HepG2 (cell line): Measurements from ENCODE around the gene SSX2IP. TPM values are rescaled to one million over a fixed set of nuclear protein-coding genes. Genes with fewer than 3 reads are reported as not detected.

Source experiments
- BRCA1 ChIP-seq: sonication (generic); formaldehyde crosslinking; IDR thresholded peaks from 2 replicates; pipeline ENCODE4 v1.4.0; 2020; ENCODE audit warnings: missing genetic modification reagents
- EHMT2 ChIP-seq: fragments of 200-600 bp; sonication (generic); IDR thresholded peaks from 2 replicates; pipeline ENCODE4 v1.7.0; 2017; ENCODE audit warnings: antibody characterized with exemption, low read depth, low read length, borderline replicate concordance
- ETV6 ChIP-seq: sonication (generic); formaldehyde crosslinking; conservative IDR thresholded peaks from 2 replicates; pipeline ENCODE4 v1.4.0; 2020; ENCODE audit warnings: missing genetic modification reagents
- GZF1 ChIP-seq: sonication (generic); formaldehyde crosslinking; IDR thresholded peaks from 2 replicates; pipeline ENCODE4 v1.5.1; 2020; ENCODE audit warnings: mild to moderate bottlenecking, missing genetic modification reagents
- HIVEP1 ChIP-seq: sonication (generic); formaldehyde crosslinking; IDR thresholded peaks from 2 replicates; pipeline ENCODE4 v1.4.0; 2020; ENCODE audit warnings: mild to moderate bottlenecking, missing genetic modification reagents
- HMGXB3 ChIP-seq: sonication (generic); formaldehyde crosslinking; IDR thresholded peaks from 2 replicates; pipeline ENCODE4 v1.4.0; 2020; ENCODE audit warnings: missing genetic modification reagents, borderline replicate concordance
- HNRNPUL1 ChIP-seq: fragments of 200-400 bp; formaldehyde crosslinking; IDR thresholded peaks from 2 replicates; pipeline ENCODE4 v1.6.1; 2017; ENCODE audit warnings: low read depth, mild to moderate bottlenecking, low read length, moderate library complexity
- MXI1 ChIP-seq: IDR thresholded peaks from 3 replicates; pipeline ENCODE4 v1.6.1; 2012; ENCODE audit warnings: low read depth, low read length, inconsistent platforms, borderline replicate concordance
- SCMH1 ChIP-seq: sonication (generic); formaldehyde crosslinking; IDR thresholded peaks from 2 replicates; pipeline ENCODE4 v1.9.0; 2021; ENCODE audit warnings: missing genetic modification reagents, mild to moderate bottlenecking, borderline replicate concordance
- U2AF1 ChIP-seq: fragments of 200-400 bp; formaldehyde crosslinking; optimal IDR thresholded peaks from 2 replicates; pipeline ENCODE3; 2017; ENCODE audit warnings: mild to moderate bottlenecking, low read depth, low read length
- ZNF20 ChIP-seq: sonication (generic); formaldehyde crosslinking; IDR thresholded peaks from 2 replicates; pipeline ENCODE4 v1.4.0; 2020; ENCODE audit warnings: mild to moderate bottlenecking, moderate library complexity, missing genetic modification reagents
- ZNF3 ChIP-seq: IDR thresholded peaks from 2 replicates; pipeline ENCODE4 v1.7.0; 2017; ENCODE audit warnings: inconsistent platforms
- ZNF326 ChIP-seq: sonication (generic); formaldehyde crosslinking; IDR thresholded peaks from 2 replicates; pipeline ENCODE4 v1.4.0; 2020; ENCODE audit warnings: missing genetic modification reagents, borderline replicate concordance
- ZNF367 ChIP-seq: sonication (generic); formaldehyde crosslinking; IDR thresholded peaks from 2 replicates; pipeline ENCODE4 v1.4.0; 2020; ENCODE audit warnings: missing genetic modification reagents, borderline replicate concordance
- polyA plus RNA-seq, 8 experiments: library from polyadenylated mRNA; depleted of rRNA in 3 of 8; stranded (reverse) in 7 of 8; unstranded in 1 of 8; fragments of >200 nt; fragmentation: Illumina TruSeq in 4 of 8; extraction: Trizol in 4 of 8; gene quantifications; 2 replicates each; pipeline versions ENCODE4 v1.2.1 to v1.2.3, GENCODE V29; 2011 to 2016; ENCODE audit warnings: low read depth in 4 of 8, missing spikeins in 1 of 8, mixed read lengths in 1 of 8; ENCODE audit not compliant: insufficient read depth in 1 of 8
- total RNA-seq, 5 experiments: library from RNA; depleted of rRNA; stranded (reverse); fragments of >200 nt; fragmentation: Illumina TruSeq; extraction: Trizol; gene quantifications; 2 replicates each; pipeline ENCODE4 v1.2.3, GENCODE V29; 2016; ENCODE audit warnings: low read depth in 1 of 5
- TF ChIP-seq, protein P1 (sequence below): sonication (generic); formaldehyde crosslinking; IDR thresholded peaks from 2 replicates; pipeline ENCODE4 v1.5.1; 2020; ENCODE audit warnings: mild to moderate bottlenecking, missing genetic modification reagents, borderline replicate concordance
- TF ChIP-seq, protein P2 (sequence below): sonication (generic); formaldehyde crosslinking; IDR thresholded peaks from 2 replicates; pipeline ENCODE4 v1.4.0; 2020; ENCODE audit warnings: missing genetic modification reagents
- TF ChIP-seq, protein P3 (sequence below): sonication (generic); formaldehyde crosslinking; IDR thresholded peaks from 2 replicates; pipeline ENCODE4 v1.4.0; 2020; ENCODE audit warnings: missing genetic modification reagents

SSX2IP gene
- total and polyA plus RNA-seq, 2 of the 13 experiments (the other 11 are each of a cell fraction or from before 2014, with no cell fraction given), result 2.7 to 23.7 TPM

- TF ChIP-seq HMGXB3 (CRISPR knock-in tag) (no peak), ZNF367 (CRISPR knock-in tag) (no peak), ZNF326 (no peak), HIVEP1 (CRISPR knock-in tag) (no peak), HNRNPUL1 (no peak), BRCA1 (CRISPR knock-in tag) (no peak), MXI1 (no peak), ZNF3 (CRISPR knock-in tag) (no peak), ETV6 (CRISPR knock-in tag) (no peak), GZF1 (CRISPR knock-in tag) (no peak), EHMT2 (no peak), U2AF1 (no peak), SCMH1 (no peak), ZNF20 (CRISPR knock-in tag) (no peak)
- TF ChIP-seq, protein P1, sequence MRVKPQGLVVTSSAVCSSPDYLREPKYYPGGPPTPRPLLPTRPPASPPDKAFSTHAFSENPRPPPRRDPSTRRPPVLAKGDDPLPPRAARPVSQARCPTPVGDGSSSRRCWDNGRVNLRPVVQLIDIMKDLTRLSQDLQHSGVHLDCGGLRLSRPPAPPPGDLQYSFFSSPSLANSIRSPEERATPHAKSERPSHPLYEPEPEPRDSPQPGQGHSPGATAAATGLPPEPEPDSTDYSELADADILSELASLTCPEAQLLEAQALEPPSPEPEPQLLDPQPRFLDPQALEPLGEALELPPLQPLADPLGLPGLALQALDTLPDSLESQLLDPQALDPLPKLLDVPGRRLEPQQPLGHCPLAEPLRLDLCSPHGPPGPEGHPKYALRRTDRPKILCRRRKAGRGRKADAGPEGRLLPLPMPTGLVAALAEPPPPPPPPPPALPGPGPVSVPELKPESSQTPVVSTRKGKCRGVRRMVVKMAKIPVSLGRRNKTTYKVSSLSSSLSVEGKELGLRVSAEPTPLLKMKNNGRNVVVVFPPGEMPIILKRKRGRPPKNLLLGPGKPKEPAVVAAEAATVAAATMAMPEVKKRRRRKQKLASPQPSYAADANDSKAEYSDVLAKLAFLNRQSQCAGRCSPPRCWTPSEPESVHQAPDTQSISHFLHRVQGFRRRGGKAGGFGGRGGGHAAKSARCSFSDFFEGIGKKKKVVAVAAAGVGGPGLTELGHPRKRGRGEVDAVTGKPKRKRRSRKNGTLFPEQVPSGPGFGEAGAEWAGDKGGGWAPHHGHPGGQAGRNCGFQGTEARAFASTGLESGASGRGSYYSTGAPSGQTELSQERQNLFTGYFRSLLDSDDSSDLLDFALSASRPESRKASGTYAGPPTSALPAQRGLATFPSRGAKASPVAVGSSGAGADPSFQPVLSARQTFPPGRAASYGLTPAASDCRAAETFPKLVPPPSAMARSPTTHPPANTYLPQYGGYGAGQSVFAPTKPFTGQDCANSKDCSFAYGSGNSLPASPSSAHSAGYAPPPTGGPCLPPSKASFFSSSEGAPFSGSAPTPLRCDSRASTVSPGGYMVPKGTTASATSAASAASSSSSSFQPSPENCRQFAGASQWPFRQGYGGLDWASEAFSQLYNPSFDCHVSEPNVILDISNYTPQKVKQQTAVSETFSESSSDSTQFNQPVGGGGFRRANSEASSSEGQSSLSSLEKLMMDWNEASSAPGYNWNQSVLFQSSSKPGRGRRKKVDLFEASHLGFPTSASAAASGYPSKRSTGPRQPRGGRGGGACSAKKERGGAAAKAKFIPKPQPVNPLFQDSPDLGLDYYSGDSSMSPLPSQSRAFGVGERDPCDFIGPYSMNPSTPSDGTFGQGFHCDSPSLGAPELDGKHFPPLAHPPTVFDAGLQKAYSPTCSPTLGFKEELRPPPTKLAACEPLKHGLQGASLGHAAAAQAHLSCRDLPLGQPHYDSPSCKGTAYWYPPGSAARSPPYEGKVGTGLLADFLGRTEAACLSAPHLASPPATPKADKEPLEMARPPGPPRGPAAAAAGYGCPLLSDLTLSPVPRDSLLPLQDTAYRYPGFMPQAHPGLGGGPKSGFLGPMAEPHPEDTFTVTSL, result no peak
- TF ChIP-seq, protein P2, sequence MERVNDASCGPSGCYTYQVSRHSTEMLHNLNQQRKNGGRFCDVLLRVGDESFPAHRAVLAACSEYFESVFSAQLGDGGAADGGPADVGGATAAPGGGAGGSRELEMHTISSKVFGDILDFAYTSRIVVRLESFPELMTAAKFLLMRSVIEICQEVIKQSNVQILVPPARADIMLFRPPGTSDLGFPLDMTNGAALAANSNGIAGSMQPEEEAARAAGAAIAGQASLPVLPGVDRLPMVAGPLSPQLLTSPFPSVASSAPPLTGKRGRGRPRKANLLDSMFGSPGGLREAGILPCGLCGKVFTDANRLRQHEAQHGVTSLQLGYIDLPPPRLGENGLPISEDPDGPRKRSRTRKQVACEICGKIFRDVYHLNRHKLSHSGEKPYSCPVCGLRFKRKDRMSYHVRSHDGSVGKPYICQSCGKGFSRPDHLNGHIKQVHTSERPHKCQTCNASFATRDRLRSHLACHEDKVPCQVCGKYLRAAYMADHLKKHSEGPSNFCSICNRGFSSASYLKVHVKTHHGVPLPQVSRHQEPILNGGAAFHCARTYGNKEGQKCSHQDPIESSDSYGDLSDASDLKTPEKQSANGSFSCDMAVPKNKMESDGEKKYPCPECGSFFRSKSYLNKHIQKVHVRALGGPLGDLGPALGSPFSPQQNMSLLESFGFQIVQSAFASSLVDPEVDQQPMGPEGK (CRISPR knock-in tag), result peak; percentile 94
- TF ChIP-seq, protein P3, sequence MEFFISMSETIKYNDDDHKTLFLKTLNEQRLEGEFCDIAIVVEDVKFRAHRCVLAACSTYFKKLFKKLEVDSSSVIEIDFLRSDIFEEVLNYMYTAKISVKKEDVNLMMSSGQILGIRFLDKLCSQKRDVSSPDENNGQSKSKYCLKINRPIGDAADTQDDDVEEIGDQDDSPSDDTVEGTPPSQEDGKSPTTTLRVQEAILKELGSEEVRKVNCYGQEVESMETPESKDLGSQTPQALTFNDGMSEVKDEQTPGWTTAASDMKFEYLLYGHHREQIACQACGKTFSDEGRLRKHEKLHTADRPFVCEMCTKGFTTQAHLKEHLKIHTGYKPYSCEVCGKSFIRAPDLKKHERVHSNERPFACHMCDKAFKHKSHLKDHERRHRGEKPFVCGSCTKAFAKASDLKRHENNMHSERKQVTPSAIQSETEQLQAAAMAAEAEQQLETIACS (CRISPR knock-in tag), result no peak
Measured at GRCh38 chr1:84620720-84621313, 69.4 kb downstream of the SSX2IP start (continued).
